T-helper 1 cell treated with Interleukin-12 subunit alpha and Interleukin-12 subunit beta and Interleukin-4 antibody, amounts not matched to agents 30 μg/mL and 1 μg/mL, for 36 hours (primary cell): ENCODE results near the gene CEP63.

Experiments
- H3K27ac Mint-ChIP-seq: one replicate; pipeline ENCODE4 v1.8.0; 2021; ENCODE audit warnings: mild to moderate bottlenecking, mixed read lengths
- H3K27me3 Mint-ChIP-seq: one replicate; pipeline ENCODE4 v1.8.0; 2021; ENCODE audit warnings: low read depth, mixed read lengths
- H3K36me3 Mint-ChIP-seq: one replicate; pipeline ENCODE4 v1.8.0; 2021; ENCODE audit warnings: low read depth, mixed read lengths
- H3K4me1 Mint-ChIP-seq: one replicate; pipeline ENCODE4 v1.8.0; 2021; ENCODE audit warnings: low read depth, mixed read lengths
- H3K4me3 Mint-ChIP-seq: one replicate; pipeline ENCODE4 v1.8.0; 2021; ENCODE audit warnings: mild to moderate bottlenecking, moderate library complexity, mixed read lengths
- H3K9me3 Mint-ChIP-seq: one replicate; pipeline ENCODE4 v1.8.0; 2021; ENCODE audit warnings: mixed read lengths

CEP63 gene

DNA sequence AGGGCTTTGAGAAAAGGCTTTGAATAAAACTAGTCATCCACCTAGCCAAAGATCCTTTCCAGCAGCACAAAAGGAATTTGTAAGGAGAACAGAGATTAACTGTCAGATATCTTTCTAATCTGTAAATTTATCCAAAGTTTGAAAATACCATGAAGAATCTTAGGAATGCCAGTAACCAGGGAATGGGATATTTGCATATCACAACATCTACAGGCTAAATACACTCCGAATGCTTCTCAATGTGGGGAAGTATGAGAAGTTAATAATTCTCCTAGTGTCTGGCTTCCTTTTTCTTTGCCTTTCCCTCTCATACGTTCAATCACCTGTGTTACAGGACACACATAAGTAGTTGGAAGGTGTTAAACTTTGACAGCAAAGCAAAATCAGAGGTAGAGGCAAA lies 7.9 kb upstream of the CEP63 start:
- H3K27me3 Mint-ChIP-seq: no peaks in the 10 kb centered on the region
- H3K9me3 Mint-ChIP-seq: no peaks in the 10 kb centered on the region
- no peak overlapping the region for H3K4me3 Mint-ChIP-seq
- no peaks in the 10 kb centered on the region for H3K4me1 Mint-ChIP-seq
- H3K27ac Mint-ChIP-seq: no peak overlapping the region
- H3K36me3 Mint-ChIP-seq: peaks cover 15% of the 10 kb centered on the region

DNA sequence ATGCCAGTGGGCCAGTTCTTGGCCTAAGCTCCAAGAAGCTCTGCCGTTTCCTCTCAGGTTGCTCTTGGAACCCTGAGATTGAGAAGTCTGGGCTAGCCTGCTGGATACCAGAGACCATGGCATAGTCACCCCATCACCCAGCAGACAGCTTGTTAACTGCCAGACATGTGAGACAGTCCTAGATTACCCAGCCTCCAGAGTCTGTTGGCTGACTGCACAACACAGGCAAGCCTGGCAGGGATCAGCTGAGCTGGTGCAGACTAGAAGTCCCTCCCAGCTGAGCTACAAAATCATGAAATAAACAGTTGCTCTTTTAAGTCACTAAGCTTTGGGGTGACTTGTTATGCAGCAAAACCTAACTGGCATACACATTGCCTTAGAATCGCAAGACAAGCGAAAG lies 5.3 kb upstream of the CEP63 start:
- no peak overlapping the region for H3K27ac Mint-ChIP-seq
- H3K36me3 Mint-ChIP-seq: peaks cover 19% of the 10 kb centered on the region
- no peak overlapping the region for H3K4me3 Mint-ChIP-seq
- H3K27me3 Mint-ChIP-seq: no peaks in the 10 kb centered on the region
- H3K9me3 Mint-ChIP-seq: no peaks in the 10 kb centered on the region
- peaks cover 13% of the 10 kb centered on the region for H3K4me1 Mint-ChIP-seq

DNA sequence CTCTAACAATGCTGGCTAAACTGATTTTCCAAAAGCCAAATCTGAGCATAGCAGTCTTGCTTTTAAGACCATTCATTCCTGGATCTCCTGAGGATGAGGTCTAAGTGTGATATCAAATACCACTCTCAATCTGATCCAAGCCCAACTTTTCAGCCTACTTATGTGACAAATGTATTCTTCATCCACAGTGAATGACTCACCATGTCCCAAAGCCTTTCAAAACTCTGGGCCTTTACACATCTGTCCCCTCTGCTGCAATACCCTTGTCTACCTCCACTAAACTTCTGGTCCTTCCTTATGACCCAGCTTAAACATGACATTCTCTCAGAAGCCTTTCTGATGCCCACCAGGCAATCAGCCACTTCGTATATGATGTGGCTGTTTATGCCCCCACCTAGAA lies 4.7 kb upstream of the CEP63 start:
- Mint-ChIP-seq H3K4me1 (peaks cover 13% of the 10 kb centered on the region), H3K27ac (no peak overlapping the region), H3K9me3 (no peaks in the 10 kb centered on the region), H3K4me3 (no peak overlapping the region), H3K36me3 (peaks cover 19% of the 10 kb centered on the region), H3K27me3 (no peaks in the 10 kb centered on the region)

DNA sequence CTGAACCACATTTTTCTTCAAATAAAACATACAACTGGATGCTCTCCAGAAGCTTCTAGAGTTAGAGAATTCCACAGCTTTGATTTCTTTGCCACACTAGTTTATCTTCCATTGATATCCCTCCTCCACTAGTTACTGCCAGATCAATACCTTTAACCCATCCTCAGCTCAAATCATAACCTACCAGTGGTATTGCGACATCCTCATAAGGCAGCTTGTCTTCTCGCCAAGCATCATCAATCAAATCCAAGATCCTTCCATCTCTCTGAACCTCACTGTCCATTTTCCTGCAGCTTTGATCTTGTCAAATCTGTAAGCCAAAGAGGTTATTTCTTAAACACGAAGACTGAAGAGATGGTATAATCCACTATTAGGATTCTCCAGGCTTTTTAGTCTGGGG lies 3.2 kb upstream of the CEP63 start:
- peaks cover 14% of the 10 kb centered on the region for H3K36me3 Mint-ChIP-seq
- H3K27me3 Mint-ChIP-seq: no peaks in the 10 kb centered on the region
- H3K4me3 Mint-ChIP-seq: no peak overlapping the region
- no peak overlapping the region for H3K27ac Mint-ChIP-seq
- H3K4me1 Mint-ChIP-seq: peaks cover 22% of the 10 kb centered on the region
- H3K9me3 Mint-ChIP-seq: no peaks in the 10 kb centered on the region

DNA sequence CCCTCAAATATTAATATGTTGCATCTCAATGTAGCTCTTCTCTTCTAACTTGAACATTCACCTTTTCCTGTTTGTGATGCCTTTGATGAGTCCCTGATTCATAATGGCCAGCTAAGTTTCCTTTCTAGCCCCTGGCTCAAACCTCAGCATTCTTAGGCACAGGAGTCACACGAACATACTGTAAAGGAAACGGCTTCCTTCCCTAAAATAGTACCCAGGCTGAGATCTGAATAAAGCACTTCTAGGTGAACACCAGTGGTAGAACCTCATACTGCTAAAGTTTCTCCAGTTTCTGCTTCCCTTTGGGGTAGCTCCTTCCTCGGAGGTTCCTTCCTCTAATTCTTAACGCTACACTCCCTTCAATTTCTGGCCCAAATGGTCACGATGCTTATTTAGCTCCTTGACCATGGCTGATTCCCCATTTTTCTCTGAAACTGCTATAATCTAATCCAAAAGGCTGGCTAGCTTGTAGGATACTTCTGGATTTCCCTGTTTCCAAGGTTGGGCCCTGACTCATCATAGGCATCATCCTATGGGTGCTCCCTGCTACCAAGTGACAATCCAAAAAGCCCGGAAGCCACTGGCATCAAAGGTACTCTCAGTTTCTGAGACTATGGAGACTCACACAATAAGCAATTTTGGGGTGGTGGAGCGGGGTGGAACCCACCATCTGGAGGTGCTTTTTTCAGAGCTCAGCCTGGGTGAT lies 2.5 kb upstream of the CEP63 start:
- no peaks in the 10 kb centered on the region for H3K9me3 Mint-ChIP-seq
- peaks cover 27% of the 10 kb centered on the region for H3K4me1 Mint-ChIP-seq
- H3K27ac Mint-ChIP-seq: no peak overlapping the region
- peaks cover 10% of the 10 kb centered on the region for H3K36me3 Mint-ChIP-seq
- no peaks in the 10 kb centered on the region for H3K27me3 Mint-ChIP-seq
- H3K4me3 Mint-ChIP-seq: peak overlapping the region; percentile 28

DNA sequence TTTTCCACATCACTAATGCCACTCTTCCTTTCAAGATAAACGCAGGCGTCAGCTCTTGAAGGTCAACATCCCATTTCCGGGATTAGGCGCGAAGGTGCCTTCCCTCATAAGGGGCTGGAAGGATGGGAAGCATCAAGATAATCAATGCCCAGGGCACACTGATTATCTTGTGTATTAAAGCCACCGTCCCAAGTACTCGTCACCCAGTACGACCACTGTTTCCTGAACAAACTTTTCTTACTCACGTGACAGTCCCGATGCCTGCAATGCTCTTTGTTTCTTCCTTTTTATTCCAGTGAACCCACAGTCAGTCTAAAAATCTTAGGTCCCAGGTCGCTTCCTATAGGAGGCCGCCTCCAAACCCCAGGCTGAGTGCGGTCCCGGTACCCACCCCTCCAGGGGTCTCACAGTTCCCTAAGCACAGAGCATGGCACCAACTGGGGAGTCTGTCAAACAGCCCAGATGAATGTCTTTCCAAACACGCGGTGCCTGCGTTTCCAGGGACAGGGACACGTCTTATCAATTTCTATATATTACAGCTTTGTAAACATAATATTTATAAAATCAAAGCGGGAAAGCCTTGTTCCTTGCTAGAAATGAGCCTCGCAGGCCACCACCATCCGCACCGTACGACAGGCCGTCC lies 661 bp upstream of the CEP63 start:
- Mint-ChIP-seq H3K9me3 (no peaks in the 10 kb centered on the region), H3K4me3 (peak overlapping the region; percentile 100), H3K27me3 (no peaks in the 10 kb centered on the region), H3K27ac (peak overlapping the region; percentile 100), H3K4me1 (peaks cover 27% of the 10 kb centered on the region), H3K36me3 (peaks cover 9% of the 10 kb centered on the region)

DNA sequence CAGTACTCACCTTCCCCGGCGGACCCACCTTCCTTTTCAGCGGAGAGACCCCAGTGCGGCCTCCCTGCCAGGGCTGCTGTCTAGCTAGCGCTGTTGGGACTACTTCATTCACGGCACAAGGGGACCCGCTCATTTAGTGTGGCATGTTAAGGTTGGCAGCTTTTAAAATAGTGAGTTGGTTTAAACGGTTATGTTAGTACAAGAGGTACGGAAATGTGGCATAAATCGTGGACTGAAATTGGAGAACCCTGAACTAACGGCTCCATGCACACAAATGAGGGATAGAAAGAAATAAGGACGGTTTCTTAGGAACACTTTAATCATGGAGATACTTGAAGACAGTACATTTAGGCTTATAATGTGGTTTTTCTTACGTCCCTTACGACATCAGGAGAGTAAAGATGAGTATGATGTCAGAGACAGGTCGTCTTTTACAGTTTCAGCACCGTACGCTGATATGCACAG lies 752 bp downstream of the CEP63 start:
- H3K9me3 Mint-ChIP-seq: no peaks in the 10 kb centered on the region
- peaks cover 7% of the 10 kb centered on the region for H3K36me3 Mint-ChIP-seq
- peaks cover 27% of the 10 kb centered on the region for H3K4me1 Mint-ChIP-seq
- H3K4me3 Mint-ChIP-seq: peak overlapping the region; percentile 100
- H3K27me3 Mint-ChIP-seq: no peaks in the 10 kb centered on the region
- peak overlapping the region; percentile 100 for H3K27ac Mint-ChIP-seq

DNA sequence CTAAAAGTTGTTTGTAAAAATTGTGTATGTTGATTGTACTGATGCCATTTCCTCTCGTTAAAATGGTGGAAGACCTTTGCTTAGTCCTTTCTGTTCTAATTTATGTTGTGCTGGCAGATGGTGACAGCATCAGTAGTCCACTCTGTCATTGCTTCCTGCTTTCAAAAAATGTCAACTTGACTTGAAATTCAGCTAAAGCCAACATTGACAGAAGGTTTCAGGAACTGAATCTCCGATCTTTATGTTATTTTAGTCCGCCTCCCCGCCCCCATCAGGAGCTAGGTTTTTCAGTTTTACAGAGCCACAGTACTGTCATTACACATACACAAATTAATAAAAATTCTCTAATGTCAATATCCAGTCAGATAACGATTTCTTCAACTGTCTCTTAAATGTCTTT lies 1.5 kb downstream of the CEP63 start:
- Mint-ChIP-seq H3K4me3 (peak overlapping the region; percentile 100), H3K27ac (peak overlapping the region; percentile 100), H3K36me3 (peaks cover 7% of the 10 kb centered on the region), H3K4me1 (peaks cover 27% of the 10 kb centered on the region), H3K9me3 (no peaks in the 10 kb centered on the region), H3K27me3 (no peaks in the 10 kb centered on the region)

DNA sequence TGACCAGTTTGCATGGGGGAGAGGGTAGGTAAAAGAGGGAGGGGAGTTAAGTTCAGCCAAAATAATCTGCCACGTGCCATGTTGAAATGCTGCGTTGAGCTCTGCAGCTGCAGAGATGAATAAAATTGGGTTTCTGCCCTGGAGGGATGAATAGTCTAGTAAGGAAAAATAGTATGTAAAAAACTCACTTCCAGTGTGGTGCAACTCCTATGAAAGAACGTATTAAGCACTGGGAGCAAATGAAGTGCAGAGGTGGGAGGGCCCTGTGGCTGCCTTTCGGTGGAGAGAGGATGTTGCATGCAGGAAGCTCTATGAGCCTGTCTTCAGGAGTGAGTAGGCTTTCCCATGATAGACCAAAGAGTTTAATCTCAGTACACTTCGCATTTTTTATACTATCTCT lies 8.6 kb downstream of the CEP63 start:
- Mint-ChIP-seq H3K27ac (no peak overlapping the region), H3K4me1 (peaks cover 23% of the 10 kb centered on the region), H3K9me3 (no peaks in the 10 kb centered on the region), H3K27me3 (no peaks in the 10 kb centered on the region), H3K4me3 (no peak overlapping the region), H3K36me3 (peaks cover 35% of the 10 kb centered on the region)

DNA sequence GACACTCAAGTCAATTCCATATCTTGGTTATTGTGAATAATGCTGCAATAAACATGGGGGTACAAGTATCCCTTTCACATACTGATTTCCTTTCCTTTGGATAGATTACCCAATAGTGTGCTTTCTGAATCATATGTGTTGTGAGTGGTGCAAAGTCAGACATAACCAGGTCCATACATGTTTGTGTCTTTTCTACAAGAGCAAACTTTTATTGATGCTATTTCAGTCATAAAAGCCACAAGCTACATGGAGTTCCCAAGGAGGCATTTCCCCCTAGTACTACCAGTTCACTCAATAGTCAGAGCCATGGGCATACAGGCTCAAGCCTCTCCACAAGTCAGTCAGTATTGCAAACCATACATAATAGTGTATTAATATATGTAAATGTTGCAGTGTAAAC lies 10.1 kb downstream of the CEP63 start:
- Mint-ChIP-seq H3K27me3 (no peaks in the 10 kb centered on the region), H3K27ac (no peak overlapping the region), H3K36me3 (peaks cover 40% of the 10 kb centered on the region), H3K9me3 (peaks cover 4% of the 10 kb centered on the region), H3K4me1 (peaks cover 24% of the 10 kb centered on the region), H3K4me3 (no peak overlapping the region)

DNA sequence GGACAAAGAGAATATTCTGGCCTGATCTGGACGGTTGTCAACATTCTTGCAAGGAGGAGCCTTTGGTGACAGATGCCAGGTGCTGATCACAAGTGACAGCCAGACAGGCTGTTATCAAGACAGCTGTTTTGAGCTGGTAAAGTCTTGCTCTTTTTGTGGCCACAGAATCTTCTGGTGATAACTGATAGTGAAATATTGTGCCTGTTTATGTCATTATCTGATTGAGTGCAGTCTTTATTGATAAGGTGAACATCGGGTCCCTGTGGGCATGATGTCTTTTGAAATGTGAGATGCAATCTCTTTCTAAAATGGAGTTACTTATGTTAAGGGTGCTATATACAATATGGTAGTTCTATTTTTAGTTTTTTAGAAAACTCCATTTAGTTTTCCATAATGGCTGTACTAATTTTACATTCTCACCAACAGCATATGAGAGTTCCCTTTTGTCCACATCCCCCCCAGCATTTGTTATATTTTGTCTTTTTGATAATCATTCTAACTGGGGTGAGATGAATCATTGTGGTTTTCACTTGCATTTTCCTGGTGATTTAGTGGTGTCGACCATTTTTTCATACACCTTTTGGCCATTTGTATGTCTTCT lies 10.7 kb downstream of the CEP63 start:
- H3K4me1 Mint-ChIP-seq: peaks cover 25% of the 10 kb centered on the region
- H3K27me3 Mint-ChIP-seq: no peaks in the 10 kb centered on the region
- peaks cover 5% of the 10 kb centered on the region for H3K9me3 Mint-ChIP-seq
- peaks cover 41% of the 10 kb centered on the region for H3K36me3 Mint-ChIP-seq
- no peak overlapping the region for H3K4me3 Mint-ChIP-seq
- H3K27ac Mint-ChIP-seq: no peak overlapping the region

DNA sequence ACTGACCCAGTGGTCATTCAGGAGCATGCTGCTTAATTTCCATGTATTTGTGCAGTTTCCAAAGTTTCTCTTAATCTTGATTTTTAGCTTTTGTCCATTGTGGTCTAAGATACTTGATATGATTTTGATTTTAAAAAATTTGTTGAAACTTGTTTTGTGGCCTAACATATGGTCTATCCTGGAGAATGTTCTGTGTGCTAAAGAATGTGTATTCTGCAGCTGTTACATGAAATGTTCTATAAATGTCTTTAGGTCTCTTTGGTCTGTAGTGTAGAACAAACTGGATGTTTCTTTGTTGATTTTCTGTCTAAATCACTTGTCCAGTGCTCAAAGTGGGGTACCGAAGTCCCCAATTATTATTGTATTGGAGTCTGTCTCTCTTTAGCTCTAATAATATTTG lies 17.4 kb downstream of the CEP63 start:
- peaks cover 56% of the 10 kb centered on the region for H3K36me3 Mint-ChIP-seq
- H3K27ac Mint-ChIP-seq: no peak overlapping the region
- H3K27me3 Mint-ChIP-seq: no peaks in the 10 kb centered on the region
- no peak overlapping the region for H3K4me3 Mint-ChIP-seq
- H3K9me3 Mint-ChIP-seq: peaks cover 35% of the 10 kb centered on the region
- H3K4me1 Mint-ChIP-seq: peaks cover 8% of the 10 kb centered on the region

DNA sequence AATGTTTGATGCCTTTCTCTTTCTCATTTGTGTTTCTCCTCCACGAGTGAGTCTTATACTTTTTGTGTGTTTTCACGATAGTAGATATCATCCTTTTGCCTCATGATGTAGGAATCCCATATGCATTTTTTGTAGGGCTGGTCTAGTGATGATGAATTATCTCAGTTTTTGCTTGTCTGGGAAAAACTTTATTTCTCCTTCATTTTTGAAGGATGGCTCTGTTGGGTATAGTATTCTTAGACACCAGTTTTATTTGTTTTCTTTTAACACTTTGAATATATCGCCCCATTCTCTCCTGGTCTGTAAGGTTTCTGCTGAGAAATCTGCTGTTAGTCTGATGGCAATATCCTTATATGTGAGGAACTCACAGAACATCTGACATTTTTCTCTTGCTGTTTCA lies 18.3 kb downstream of the CEP63 start:
- Mint-ChIP-seq H3K4me3 (no peak overlapping the region), H3K36me3 (peaks cover 55% of the 10 kb centered on the region), H3K9me3 (peaks cover 35% of the 10 kb centered on the region), H3K4me1 (peaks cover 6% of the 10 kb centered on the region), H3K27ac (no peak overlapping the region), H3K27me3 (no peaks in the 10 kb centered on the region)

DNA sequence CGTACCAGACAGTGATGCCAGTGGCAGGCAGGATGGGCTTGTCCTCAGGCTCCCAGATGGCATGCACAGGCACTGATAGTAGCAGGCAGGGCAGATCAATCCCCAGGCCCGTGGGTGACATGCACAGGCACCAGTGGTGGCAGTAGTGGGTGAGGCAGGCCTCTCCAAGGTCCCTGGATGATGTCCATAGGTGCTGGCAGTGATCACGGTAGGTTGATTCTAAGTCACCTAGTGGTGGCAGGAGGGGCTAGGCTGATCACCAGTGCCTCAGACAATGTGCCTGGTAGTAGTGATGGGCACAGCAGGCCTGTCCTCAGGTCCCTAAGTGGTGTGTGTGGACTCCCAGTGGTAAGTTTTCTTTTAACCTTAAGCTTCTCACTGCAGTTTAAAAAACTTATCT lies 19.6 kb downstream of the CEP63 start:
- Mint-ChIP-seq H3K9me3 (peaks cover 35% of the 10 kb centered on the region), H3K36me3 (peaks cover 58% of the 10 kb centered on the region), H3K4me3 (no peak overlapping the region), H3K27me3 (no peaks in the 10 kb centered on the region), H3K27ac (no peak overlapping the region), H3K4me1 (peaks cover 6% of the 10 kb centered on the region)

DNA sequence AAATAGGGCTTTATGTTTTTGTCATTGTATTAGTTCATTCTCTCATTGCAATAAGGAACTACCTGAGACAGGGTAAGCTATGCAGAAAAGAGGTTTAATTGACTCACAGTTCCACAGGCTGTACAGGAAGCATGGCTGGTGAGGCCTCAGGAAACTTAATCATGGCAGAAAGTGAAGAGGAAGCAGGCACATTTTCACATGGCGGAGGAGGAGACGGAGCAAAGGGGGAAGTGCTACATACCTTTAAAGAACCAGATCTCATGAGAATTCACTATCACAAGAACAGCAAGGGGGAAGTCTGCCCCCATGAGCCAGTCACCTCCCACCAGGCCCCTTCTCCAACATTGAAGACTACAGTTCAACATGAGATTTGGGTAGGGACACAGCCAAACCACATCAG lies 25.6 kb downstream of the CEP63 start:
- peaks cover 7% of the 10 kb centered on the region for H3K4me1 Mint-ChIP-seq
- peaks cover 32% of the 10 kb centered on the region for H3K36me3 Mint-ChIP-seq

More for the DNA sequence above, 25.6 kb downstream of the CEP63 start:
- H3K9me3 Mint-ChIP-seq: peaks cover 4% of the 10 kb centered on the region
- H3K4me3 Mint-ChIP-seq: no peak overlapping the region
- no peak overlapping the region for H3K27ac Mint-ChIP-seq
- no peaks in the 10 kb centered on the region for H3K27me3 Mint-ChIP-seq
